ENCODE data around the gene CCDC88C.
"Not testable (repeated sequence)": the region's sequence is repeated elsewhere in the genome, so short reads cannot be mapped to it uniquely, and the experiment has no call there.

Gene CCDC88C

GRCh38 chr14:91415794-91416743, 1.6 kb downstream of the CCDC88C start:
- Histone ChIP-seq H3K4me3 (ENCODE audit: low read length) (peak overlapping the region; percentile 77), H3K27me3 (ENCODE audit: insufficient read depth, low read length) (no peaks in the 10 kb centered on the region), H3K9me3 (ENCODE audit: insufficient read depth, low read depth, low read length) (no peaks in the 10 kb centered on the region), H3K4me1 (ENCODE audit: insufficient read depth, low read length) (peaks cover 31% of the 10 kb centered on the region), H3K27ac (ENCODE audit: low read depth, low read length) (0 out of 2 replicates have a peak overlapping the region, but pooled peaks have one; percentile 11), H3K9ac (ENCODE audit: low read depth, low read length) (peak overlapping the region; percentile 85), H3K36me3 (ENCODE audit: insufficient read depth, low read length) (peaks cover 11% of the 10 kb centered on the region; the same call in 1 of the 2 replicates)
- 36% methylated on average over 18 of the region's 18 CpGs for WGBS

DNA sequence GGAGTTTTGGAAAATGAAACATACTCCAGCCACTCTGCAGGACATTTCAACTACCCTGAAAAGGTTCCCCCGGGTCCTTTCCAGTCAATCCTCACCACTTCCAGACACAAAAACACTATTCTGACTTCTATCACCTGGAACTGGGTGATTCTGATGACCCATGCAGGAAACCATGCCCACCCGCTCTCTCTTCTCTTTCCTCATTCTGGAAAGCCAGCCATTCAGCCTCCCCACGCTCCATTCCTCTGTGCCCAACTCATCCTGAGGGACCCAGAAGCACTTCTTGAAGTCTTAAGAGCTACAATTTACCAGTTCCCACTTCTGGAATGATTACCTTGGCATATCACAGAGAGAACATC, 3.2 kb downstream of the CCDC88C start:
- H3K4me1 ChIP-seq (ENCODE audit: insufficient read depth, low read length) = peaks cover 42% of the 10 kb centered on the region
- H3K4me3 ChIP-seq (ENCODE audit: low read length) = 0 out of 2 replicates have a peak overlapping the region, but pooled peaks have one; percentile 9
- peaks cover 11% of the 10 kb centered on the region; the same call in 1 of the 2 replicates for H3K36me3 ChIP-seq (ENCODE audit: insufficient read depth, low read length)
- no peaks in the 10 kb centered on the region for H3K27me3 ChIP-seq (ENCODE audit: insufficient read depth, low read length)
- H3K27ac ChIP-seq (ENCODE audit: low read depth, low read length) = peak overlapping the region; percentile 71
- 90% methylated on average over 3 of the region's 3 CpGs for WGBS
- H3K9me3 ChIP-seq (ENCODE audit: insufficient read depth, low read depth, low read length) = no peaks in the 10 kb centered on the region
- H3K9ac ChIP-seq (ENCODE audit: low read depth, low read length) = peak overlapping the region; percentile 18; the same call in 1 of the 2 replicates

DNA sequence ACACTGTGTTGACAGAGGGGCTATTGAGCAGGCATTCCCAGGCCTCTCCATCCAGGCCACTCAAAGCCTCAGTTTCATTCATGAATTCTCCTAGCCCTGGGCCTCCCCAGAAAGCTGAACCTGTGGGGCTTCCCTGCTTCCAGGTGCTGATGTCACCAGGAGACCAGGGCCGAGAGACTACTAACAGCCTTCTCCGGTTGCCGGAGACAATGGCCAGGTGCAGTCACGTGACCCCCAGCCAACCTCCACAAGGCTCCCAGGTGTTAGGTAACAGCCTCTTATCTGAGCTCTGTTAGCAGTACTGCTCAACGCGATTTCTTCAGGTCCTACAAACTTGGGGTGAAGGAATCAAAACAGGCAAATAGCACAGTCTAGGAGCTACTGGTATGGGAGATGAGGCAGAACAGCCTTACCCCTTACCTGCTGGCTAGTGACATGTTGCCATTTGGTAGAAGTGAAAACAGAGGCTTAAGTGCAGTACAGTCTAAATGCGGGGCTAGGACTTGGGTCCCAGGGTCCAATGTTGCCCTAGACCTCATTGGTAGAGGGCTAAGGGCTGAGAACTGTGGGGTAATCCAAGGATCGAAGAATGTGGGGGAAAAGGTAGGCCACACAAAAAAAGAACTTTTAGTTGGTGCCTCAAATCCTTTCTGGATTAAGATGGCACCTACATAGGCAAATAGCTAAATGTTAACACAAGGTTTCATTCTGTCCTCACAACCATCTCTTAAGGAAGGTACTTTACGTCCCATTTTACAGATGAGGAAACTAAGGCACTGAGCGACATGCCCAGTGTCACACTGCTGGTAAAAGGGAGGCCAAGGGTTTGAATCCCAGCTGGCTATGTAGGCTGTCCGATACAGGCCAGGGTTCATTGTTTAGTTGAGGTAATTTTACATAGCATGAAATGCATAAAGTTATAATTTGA, 3.8 kb downstream of the CCDC88C start:
- Histone ChIP-seq H3K4me1 (ENCODE audit: insufficient read depth, low read length) (peaks cover 42% of the 10 kb centered on the region), H3K9me3 (ENCODE audit: insufficient read depth, low read depth, low read length) (no peaks in the 10 kb centered on the region), H3K36me3 (ENCODE audit: insufficient read depth, low read length) (peaks cover 11% of the 10 kb centered on the region; the same call in 1 of the 2 replicates), H3K9ac (ENCODE audit: low read depth, low read length) (no peak overlapping the region; the same call in 1 of the 2 replicates), H3K4me3 (ENCODE audit: low read length) (0 out of 2 replicates have a peak overlapping the region, but pooled peaks have one; percentile 12), H3K27ac (ENCODE audit: low read depth, low read length) (peak overlapping the region; percentile 71), H3K27me3 (ENCODE audit: insufficient read depth, low read length) (no peaks in the 10 kb centered on the region)
- whole genome bisulfite sequencing = 75% methylated on average over 11 of the region's 11 CpGs

- peak overlapping the region; percentile 71 for H3K27ac ChIP-seq (ENCODE audit: low read depth, low read length)
- H3K4me3 ChIP-seq (ENCODE audit: low read length) = no peak overlapping the region
- peaks cover 20% of the 10 kb centered on the region for H3K36me3 ChIP-seq (ENCODE audit: insufficient read depth, low read length)
- peaks cover 42% of the 10 kb centered on the region for H3K4me1 ChIP-seq (ENCODE audit: insufficient read depth, low read length)
- H3K27me3 ChIP-seq (ENCODE audit: insufficient read depth, low read length) = no peaks in the 10 kb centered on the region
- no peaks in the 10 kb centered on the region for H3K9me3 ChIP-seq (ENCODE audit: insufficient read depth, low read depth, low read length)
- H3K9ac ChIP-seq (ENCODE audit: low read depth, low read length) = no peak overlapping the region
- 95% methylated on average over 4 of the region's 5 CpGs for WGBS
Measured at GRCh38 chr14:91412939-91413338, 4.7 kb downstream of the CCDC88C start.

GRCh38 chr14:91410771-91411536, 6.7 kb downstream of the CCDC88C start:
- WGBS = 92% methylated on average over 12 of the region's 12 CpGs
- Histone ChIP-seq H3K27ac (ENCODE audit: low read depth, low read length) (no peak overlapping the region), H3K4me1 (ENCODE audit: insufficient read depth, low read length) (peaks cover 37% of the 10 kb centered on the region)

DNA sequence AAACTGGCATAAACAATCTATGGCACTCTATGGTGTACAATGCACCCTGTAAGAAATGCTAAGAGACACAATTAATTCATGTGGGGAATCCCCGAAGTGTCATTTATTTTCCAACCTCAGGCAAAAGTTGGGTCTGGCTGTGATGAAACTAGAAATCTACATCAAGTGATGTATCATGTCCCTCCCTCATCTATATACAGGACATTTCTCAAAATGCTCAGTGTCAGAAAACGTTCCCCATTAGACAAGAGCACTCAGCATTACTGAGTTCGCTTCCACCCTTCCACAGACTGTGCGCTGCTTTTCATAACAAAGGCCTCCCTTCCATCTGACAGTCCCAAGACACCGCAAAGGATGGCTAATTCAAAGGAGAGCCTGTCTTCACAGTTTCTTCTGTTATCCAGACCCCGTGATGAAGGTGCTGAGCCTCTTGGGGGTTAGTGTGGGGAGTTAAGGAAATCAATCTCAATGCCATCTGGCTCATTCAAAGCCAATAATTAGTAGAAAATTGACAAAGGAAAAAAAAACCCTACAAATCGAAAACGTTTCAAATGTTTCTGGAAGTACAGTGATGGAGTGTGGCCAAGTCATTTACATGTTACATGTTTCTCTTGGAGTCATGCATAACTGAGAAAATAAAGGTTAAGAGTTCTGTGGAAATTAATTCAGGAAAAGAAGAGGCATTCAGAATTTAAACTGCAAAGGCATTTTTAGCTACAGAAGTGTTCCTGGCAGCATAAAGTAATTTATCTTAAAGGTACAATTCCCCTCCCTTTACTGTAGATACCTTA, 7.5 kb downstream of the CCDC88C start:
- no peak overlapping the region for H3K27ac ChIP-seq (ENCODE audit: low read depth, low read length)
- peaks cover 26% of the 10 kb centered on the region for H3K36me3 ChIP-seq (ENCODE audit: insufficient read depth, low read length)
- no peaks in the 10 kb centered on the region for H3K9me3 ChIP-seq (ENCODE audit: insufficient read depth, low read depth, low read length)
- 83% methylated on average over 8 of the region's 8 CpGs for WGBS
- H3K9ac ChIP-seq (ENCODE audit: low read depth, low read length) = no peak overlapping the region
- no peak overlapping the region for H3K4me3 ChIP-seq (ENCODE audit: low read length)
- peaks cover 33% of the 10 kb centered on the region for H3K4me1 ChIP-seq (ENCODE audit: insufficient read depth, low read length)
- no peaks in the 10 kb centered on the region for H3K27me3 ChIP-seq (ENCODE audit: insufficient read depth, low read length)

More at GRCh38 chr14:91410771-91411536, 6.7 kb downstream of the CCDC88C start:
- no peaks in the 10 kb centered on the region for H3K9me3 ChIP-seq (ENCODE audit: insufficient read depth, low read depth, low read length)
- peaks cover 26% of the 10 kb centered on the region for H3K36me3 ChIP-seq (ENCODE audit: insufficient read depth, low read length)
- H3K9ac ChIP-seq (ENCODE audit: low read depth, low read length) = no peak overlapping the region
- no peaks in the 10 kb centered on the region for H3K27me3 ChIP-seq (ENCODE audit: insufficient read depth, low read length)
- H3K4me3 ChIP-seq (ENCODE audit: low read length) = no peak overlapping the region

DNA sequence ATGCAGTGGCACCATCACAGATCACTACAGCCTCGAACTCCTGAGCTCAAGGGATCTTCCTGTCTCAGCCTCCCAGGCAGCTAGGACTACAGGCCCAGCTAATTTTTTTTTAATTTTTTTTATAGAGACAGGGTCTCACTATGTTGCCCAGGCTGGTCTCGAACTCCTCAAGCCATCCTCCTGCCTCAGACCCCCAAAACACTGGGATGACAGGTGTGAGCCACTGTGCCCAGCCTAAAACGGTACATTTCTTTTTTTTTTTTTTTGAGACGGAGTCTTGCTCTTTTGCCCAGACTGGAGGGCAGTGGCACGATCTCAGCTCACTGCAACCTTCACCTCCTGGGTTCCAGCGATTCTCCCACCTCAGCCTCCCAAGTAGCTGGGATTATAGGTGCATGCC, 8.4 kb downstream of the CCDC88C start:
- H3K9me3 ChIP-seq (ENCODE audit: insufficient read depth, low read depth, low read length); H3K4me3 ChIP-seq (ENCODE audit: low read length); H3K27me3 ChIP-seq (ENCODE audit: insufficient read depth, low read length); H3K27ac ChIP-seq (ENCODE audit: low read depth, low read length); H3K9ac ChIP-seq (ENCODE audit: low read depth, low read length): not testable (repeated sequence)
- 92% methylated on average over 6 of the region's 6 CpGs for WGBS
- H3K36me3 ChIP-seq (ENCODE audit: insufficient read depth, low read length) = peaks cover 24% of the 10 kb centered on the region
- H3K4me1 ChIP-seq (ENCODE audit: insufficient read depth, low read length) = peaks cover 28% of the 10 kb centered on the region

- Histone ChIP-seq H3K9me3 (ENCODE audit: insufficient read depth, low read depth, low read length) (no peaks in the 10 kb centered on the region), H3K4me3 (ENCODE audit: low read length) (no peak overlapping the region), H3K36me3 (ENCODE audit: insufficient read depth, low read length) (peaks cover 15% of the 10 kb centered on the region), H3K27me3 (ENCODE audit: insufficient read depth, low read length) (no peaks in the 10 kb centered on the region), H3K9ac (ENCODE audit: low read depth, low read length) (no peak overlapping the region), H3K4me1 (ENCODE audit: insufficient read depth, low read length) (peaks cover 13% of the 10 kb centered on the region), H3K27ac (ENCODE audit: low read depth, low read length) (no peak overlapping the region)
- WGBS = 86% methylated on average over 5 of the region's 5 CpGs
Measured at GRCh38 chr14:91406982-91407381, 10.6 kb downstream of the CCDC88C start.

DNA sequence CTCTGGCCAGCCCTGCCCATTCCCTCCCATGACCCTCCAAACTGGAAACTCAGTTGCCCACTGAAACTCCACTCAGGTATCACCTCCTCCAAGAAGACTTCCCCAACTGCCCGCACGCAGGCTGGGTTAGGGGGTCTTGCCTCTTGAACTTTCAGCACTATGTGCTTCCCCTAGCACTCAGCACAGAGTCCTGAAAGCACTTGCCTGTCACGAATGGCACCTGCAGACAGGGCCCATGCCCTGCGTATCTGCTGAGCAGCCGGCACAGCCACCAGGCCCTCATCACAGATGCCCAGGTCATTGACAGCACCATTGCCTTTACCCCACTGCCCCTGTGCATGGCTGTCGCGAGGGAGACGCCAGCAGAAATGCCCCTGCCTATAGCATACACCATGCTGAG, 11.2 kb downstream of the CCDC88C start:
- no peaks in the 10 kb centered on the region for H3K27me3 ChIP-seq (ENCODE audit: insufficient read depth, low read length)
- peaks cover 13% of the 10 kb centered on the region for H3K4me1 ChIP-seq (ENCODE audit: insufficient read depth, low read length)
- H3K9me3 ChIP-seq (ENCODE audit: insufficient read depth, low read depth, low read length) = no peaks in the 10 kb centered on the region
- H3K36me3 ChIP-seq (ENCODE audit: insufficient read depth, low read length) = peaks cover 15% of the 10 kb centered on the region
- H3K27ac ChIP-seq (ENCODE audit: low read depth, low read length) = no peak overlapping the region
- H3K9ac ChIP-seq (ENCODE audit: low read depth, low read length) = no peak overlapping the region
- no peak overlapping the region for H3K4me3 ChIP-seq (ENCODE audit: low read length)
- WGBS = 93% methylated on average over 8 of the region's 8 CpGs

Measured in HUES64 (cell line).